SHP77 (cell line): ENCODE measurements around the gene SYNRG.

Experiments used
- DNase-seq, 2 experiments: peaks; one replicate each; lab custom pipeline; 2025; lab: John Stamatoyannopoulos, UW

SYNRG gene

GRCh38 chr17:37466471-37466870 is 142.7 kb downstream of the SYNRG start:
- no peak for DNase-seq

GRCh38 chr17:37465069-37465616 is 144.1 kb downstream of the SYNRG start:
- DNase-seq = no peak
